ENCODE data around the gene DOC2B. TPM values are rescaled to one million over a fixed set of nuclear protein-coding genes. Genes with fewer than 3 reads are reported as not detected.

DOC2B gene
- total RNA-seq (2021; ENCODE audit: unreplicated experiment) (15.2 TPM), Bru-seq, nascent RNA (percentile 51 among the genes with signal in this experiment), BruChase-seq, experiment 1, labeled RNA remaining after a 6-hour chase (percentile 65 among the genes with signal in this experiment), BruChase-seq, experiment 2, labeled RNA remaining after a 2-hour chase (percentile 53 among the genes with signal in this experiment)
- 7.5 and 9.8 TPM in 2 replicates for polyA plus RNA-seq (2012)
- long read RNA-seq, full-length matches to known transcripts = 5 of 15 reads
- long read RNA-seq, partial matches to known transcripts = 0 of 15 reads
- long read RNA-seq, other reads (novel, unspliced or antisense) = 10 of 15 reads

DNA sequence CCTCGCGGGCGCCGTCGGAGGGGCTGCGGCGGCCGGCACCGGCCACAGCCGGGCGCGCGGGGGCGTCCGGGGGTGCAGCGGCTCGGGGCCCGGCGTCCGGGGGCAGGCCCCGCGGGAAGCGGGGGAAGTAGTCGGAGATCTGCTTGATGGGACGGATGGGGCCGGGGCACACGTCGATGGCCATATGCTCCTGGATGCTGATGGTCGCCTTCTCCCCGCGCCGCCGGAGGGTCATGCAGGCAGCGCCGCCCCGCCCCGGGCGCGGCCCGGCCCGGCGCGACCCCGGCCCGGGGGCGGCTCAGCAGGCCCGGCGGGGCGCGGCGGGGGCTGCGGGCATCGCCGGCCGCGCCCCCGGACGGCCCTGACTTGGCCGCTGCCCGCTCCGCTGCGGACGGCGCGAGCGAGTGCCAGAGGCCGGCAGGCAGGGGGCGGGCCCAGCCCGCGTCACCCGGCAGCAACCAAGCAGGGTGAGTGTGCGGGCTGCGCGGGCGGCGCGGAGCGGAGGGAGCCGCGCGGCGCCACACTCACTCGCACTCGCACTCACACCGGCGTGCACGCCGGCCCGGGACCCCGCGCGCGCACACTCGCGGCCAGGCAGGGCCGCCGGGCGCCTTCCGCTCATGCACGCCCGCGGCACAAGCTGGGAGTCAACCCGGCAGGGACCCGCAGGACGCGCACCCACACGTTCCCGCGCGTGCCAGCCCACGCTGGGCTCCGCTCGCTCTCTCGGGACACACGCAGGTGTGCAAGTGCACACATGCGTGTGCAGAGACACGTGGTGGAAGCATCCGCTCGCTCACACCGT is at the start of gene DOC2B:
DOC2B (minus strand) TSS at position 406 of the 805 bp plus-strand sequence; CDS start at position 235, 171 bp downstream.
- Histone ChIP-seq H3K9ac (ENCODE audit: low read length) (peak within 1 kb of the TSS; percentile 75), H3K79me2 (ENCODE audit: insufficient read depth, low read length) (peaks cover 8% of the 10 kb centered on the region; the same call in 1 of the 2 replicates), H3K9me3 (ENCODE audit: control insufficient read depth in 1 of 2, insufficient read depth in 1 of 2, low read depth in 1 of 2, low read length in 2 of 2) (no peaks in the 10 kb centered on the region), H3K9me2 (ENCODE audit: insufficient read depth) (no peaks in the 10 kb centered on the region), H4K20me1 (ENCODE audit: insufficient read depth) (no peaks in the 10 kb centered on the region), H3K4me2 (ENCODE audit: low read length) (peak within 1 kb of the TSS; percentile 94), H3K4me1 (ENCODE audit: control insufficient read depth in 1 of 2, insufficient read depth in 2 of 2, low read length in 2 of 2) (peaks cover 22 to 23% of the 10 kb centered on the region in 2 experiments), H3K36me3 (ENCODE audit: control insufficient read depth in 1 of 2, insufficient read depth in 2 of 2, low read length in 2 of 2) (no peaks in the 10 kb centered on the region), H3K4me3 (replicated peaks in 1 of 2; ENCODE audit: low read depth in 1 of 2, low read length in 2 of 2) (peak within 1 kb of the TSS; percentile 46 to 72), H3K27ac (ENCODE audit: low read depth, low read length) (peak within 1 kb of the TSS; percentile 68), H3K27me3 (ENCODE audit: insufficient read depth, low read length) (no peaks in the 10 kb centered on the region), H2AFZ (ENCODE audit: low read depth, low read length, poor library complexity, severe bottlenecking) (peak within 1 kb of the TSS; percentile 82)
- DNase-seq (ENCODE audit: low read depth, low spot score) = peak; percentile 40
- BruUV-seq (replicated peaks) = no TSS peak
- POLR2A ChIA-PET = no interaction called here
- intact Hi-C loops (cut with micrococcal nuclease) = no loop called here
- RAD21 ChIA-PET (ENCODE audit: low non-redundant PET in 1 of 2, low total read pairs in 2 of 2, uncharacterized antibody in 2 of 2, unreplicated experiment in 2 of 2) = no interaction called here
- peak; percentile 90 for ATAC-seq
- CTCF ChIA-PET = no interaction called here
- TF ChIP-seq ZFX (IDR thresholded peaks at IDR 0.05) (peak; percentile 6; the same call in 1 of the 2 replicates), EZH2phosphoT487 (IDR thresholded peaks at IDR 0.05; ENCODE audit: borderline replicate concordance) (no peak), FOSL1 (IDR thresholded peaks at IDR 0.05; ENCODE audit: low read depth) (no peak), POLR2A (IDR thresholded peaks at IDR 0.05; ENCODE audit: borderline replicate concordance, extremely low read depth, insufficient read depth, insufficient read length) (no peak), SRF (IDR thresholded peaks at IDR 0.05; ENCODE audit: low read depth) (no peak), JUND (IDR thresholded peaks at IDR 0.05) (no peak), ZNF274 (IDR thresholded peaks at IDR 0.05; ENCODE audit: low read depth, low read length) (no peak), EZH2 (IDR thresholded peaks at IDR 0.05) (no peak), YY1 (IDR thresholded peaks at IDR 0.05; ENCODE audit: extremely low read depth, insufficient replicate concordance, low read depth, low read length) (no peak), ELF1 (IDR thresholded peaks at IDR 0.05; ENCODE audit: borderline replicate concordance, low read depth) (no peak), POLR2AphosphoS5 (IDR thresholded peaks at IDR 0.05; ENCODE audit: low read depth, low read length) (peak; percentile 66), CEBPB (IDR thresholded peaks at IDR 0.05; ENCODE audit: low read depth) (no peak), SP1 (IDR thresholded peaks at IDR 0.05; ENCODE audit: low read depth) (no peak), TCF7L2 (IDR thresholded peaks at IDR 0.05; ENCODE audit: borderline replicate concordance, extremely low read depth, insufficient read depth, insufficient read length) (no peak), RAD21 (IDR thresholded peaks at IDR 0.05; ENCODE audit: low read depth) (no peak)
- TF ChIP-seq, protein P1, sequence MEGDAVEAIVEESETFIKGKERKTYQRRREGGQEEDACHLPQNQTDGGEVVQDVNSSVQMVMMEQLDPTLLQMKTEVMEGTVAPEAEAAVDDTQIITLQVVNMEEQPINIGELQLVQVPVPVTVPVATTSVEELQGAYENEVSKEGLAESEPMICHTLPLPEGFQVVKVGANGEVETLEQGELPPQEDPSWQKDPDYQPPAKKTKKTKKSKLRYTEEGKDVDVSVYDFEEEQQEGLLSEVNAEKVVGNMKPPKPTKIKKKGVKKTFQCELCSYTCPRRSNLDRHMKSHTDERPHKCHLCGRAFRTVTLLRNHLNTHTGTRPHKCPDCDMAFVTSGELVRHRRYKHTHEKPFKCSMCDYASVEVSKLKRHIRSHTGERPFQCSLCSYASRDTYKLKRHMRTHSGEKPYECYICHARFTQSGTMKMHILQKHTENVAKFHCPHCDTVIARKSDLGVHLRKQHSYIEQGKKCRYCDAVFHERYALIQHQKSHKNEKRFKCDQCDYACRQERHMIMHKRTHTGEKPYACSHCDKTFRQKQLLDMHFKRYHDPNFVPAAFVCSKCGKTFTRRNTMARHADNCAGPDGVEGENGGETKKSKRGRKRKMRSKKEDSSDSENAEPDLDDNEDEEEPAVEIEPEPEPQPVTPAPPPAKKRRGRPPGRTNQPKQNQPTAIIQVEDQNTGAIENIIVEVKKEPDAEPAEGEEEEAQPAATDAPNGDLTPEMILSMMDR (IDR thresholded peaks at IDR 0.05 in 2 of 3, conservative IDR thresholded peaks at IDR 0.05 in 1 of 3; ENCODE audit: borderline replicate concordance in 1 of 3, insufficient read depth in 1 of 3, low read depth in 2 of 3, low read length in 2 of 3) = no peak
- TF ChIP-seq, protein P2, sequence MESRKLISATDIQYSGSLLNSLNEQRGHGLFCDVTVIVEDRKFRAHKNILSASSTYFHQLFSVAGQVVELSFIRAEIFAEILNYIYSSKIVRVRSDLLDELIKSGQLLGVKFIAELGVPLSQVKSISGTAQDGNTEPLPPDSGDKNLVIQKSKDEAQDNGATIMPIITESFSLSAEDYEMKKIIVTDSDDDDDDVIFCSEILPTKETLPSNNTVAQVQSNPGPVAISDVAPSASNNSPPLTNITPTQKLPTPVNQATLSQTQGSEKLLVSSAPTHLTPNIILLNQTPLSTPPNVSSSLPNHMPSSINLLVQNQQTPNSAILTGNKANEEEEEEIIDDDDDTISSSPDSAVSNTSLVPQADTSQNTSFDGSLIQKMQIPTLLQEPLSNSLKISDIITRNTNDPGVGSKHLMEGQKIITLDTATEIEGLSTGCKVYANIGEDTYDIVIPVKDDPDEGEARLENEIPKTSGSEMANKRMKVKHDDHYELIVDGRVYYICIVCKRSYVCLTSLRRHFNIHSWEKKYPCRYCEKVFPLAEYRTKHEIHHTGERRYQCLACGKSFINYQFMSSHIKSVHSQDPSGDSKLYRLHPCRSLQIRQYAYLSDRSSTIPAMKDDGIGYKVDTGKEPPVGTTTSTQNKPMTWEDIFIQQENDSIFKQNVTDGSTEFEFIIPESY (IDR thresholded peaks at IDR 0.05; ENCODE audit: extremely low read depth, insufficient replicate concordance, low read length) = no peak
- TF ChIP-seq, protein P3, sequence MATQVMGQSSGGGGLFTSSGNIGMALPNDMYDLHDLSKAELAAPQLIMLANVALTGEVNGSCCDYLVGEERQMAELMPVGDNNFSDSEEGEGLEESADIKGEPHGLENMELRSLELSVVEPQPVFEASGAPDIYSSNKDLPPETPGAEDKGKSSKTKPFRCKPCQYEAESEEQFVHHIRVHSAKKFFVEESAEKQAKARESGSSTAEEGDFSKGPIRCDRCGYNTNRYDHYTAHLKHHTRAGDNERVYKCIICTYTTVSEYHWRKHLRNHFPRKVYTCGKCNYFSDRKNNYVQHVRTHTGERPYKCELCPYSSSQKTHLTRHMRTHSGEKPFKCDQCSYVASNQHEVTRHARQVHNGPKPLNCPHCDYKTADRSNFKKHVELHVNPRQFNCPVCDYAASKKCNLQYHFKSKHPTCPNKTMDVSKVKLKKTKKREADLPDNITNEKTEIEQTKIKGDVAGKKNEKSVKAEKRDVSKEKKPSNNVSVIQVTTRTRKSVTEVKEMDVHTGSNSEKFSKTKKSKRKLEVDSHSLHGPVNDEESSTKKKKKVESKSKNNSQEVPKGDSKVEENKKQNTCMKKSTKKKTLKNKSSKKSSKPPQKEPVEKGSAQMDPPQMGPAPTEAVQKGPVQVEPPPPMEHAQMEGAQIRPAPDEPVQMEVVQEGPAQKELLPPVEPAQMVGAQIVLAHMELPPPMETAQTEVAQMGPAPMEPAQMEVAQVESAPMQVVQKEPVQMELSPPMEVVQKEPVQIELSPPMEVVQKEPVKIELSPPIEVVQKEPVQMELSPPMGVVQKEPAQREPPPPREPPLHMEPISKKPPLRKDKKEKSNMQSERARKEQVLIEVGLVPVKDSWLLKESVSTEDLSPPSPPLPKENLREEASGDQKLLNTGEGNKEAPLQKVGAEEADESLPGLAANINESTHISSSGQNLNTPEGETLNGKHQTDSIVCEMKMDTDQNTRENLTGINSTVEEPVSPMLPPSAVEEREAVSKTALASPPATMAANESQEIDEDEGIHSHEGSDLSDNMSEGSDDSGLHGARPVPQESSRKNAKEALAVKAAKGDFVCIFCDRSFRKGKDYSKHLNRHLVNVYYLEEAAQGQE (IDR thresholded peaks at IDR 0.05; ENCODE audit: low read depth) = no peak

Measured in HCT116 (cell line).